NT2/D1 (cell line): ENCODE results near the gene NCR3LG1.

Experiments used
- SUZ12 ChIP-seq: IDR thresholded peaks from 2 replicates; pipeline ENCODE4 v1.6.1; 2011; ENCODE audit not compliant: insufficient read length, insufficient read depth; ENCODE audit errors: extremely low read depth
- YY1 ChIP-seq: IDR thresholded peaks from 2 replicates; pipeline ENCODE4 v1.6.1; 2011; ENCODE audit not compliant: insufficient read length, insufficient read depth

GRCh38 chr11:17402486-17402885 lies 50.9 kb downstream of the NCR3LG1 start:
- TF ChIP-seq YY1 (no peak), SUZ12 (no peak)
